GM12878 (cell line): ENCODE data around the gene SNAI1. TPM values are rescaled to one million over a fixed set of nuclear protein-coding genes. Genes with fewer than 3 reads are reported as not detected.
A peak's percentile ranks its signal among the peaks of the same experiment; 100 is the strongest.

Experiments
- BCL3 ChIP-seq: IDR thresholded peaks from 2 replicates; pipeline ENCODE4 v1.6.1; 2011; ENCODE audit warnings: borderline replicate concordance, low read depth, mild to moderate bottlenecking, moderate library complexity, low read length; ENCODE audit not compliant: insufficient read depth, poor library complexity, severe bottlenecking
- BRCA1 ChIP-seq: IDR thresholded peaks from 2 replicates; pipeline ENCODE4 v1.6.1; 2011; ENCODE audit warnings: low read depth, low read length, improper control_type of control experiment
- E4F1 ChIP-seq: fragments of 450-650 bp; IDR thresholded peaks from 2 replicates; pipeline ENCODE4 v1.6.1; 2018; ENCODE audit warnings: borderline replicate concordance, mild to moderate bottlenecking; ENCODE audit not compliant: partially characterized antibody
- EGR1 ChIP-seq, 2 experiments: IDR thresholded peaks; 1 replicate in 1 of 2; 2 replicates in 1 of 2; pipeline ENCODE4 v1.6.1; 2011 to 2012; ENCODE audit warnings: low read depth in 2 of 2, low read length in 2 of 2, borderline replicate concordance in 1 of 2, mild to moderate bottlenecking in 1 of 2, moderate library complexity in 1 of 2
- ELK1 ChIP-seq: IDR thresholded peaks from 2 replicates; pipeline ENCODE4 v1.6.1; 2012; ENCODE audit warnings: low read depth, low read length, improper control_type of control experiment
- EP300 ChIP-seq, 2 experiments: fragments of 150-350 bp in 1 of 2; IDR thresholded peaks; 2 replicates each; pipeline ENCODE4 v1.6.1; 2011 to 2012; ENCODE audit warnings: low read depth in 2 of 2, low read length in 2 of 2, borderline replicate concordance in 1 of 2, improper control_type of control experiment in 1 of 2, inconsistent platforms in 1 of 2; ENCODE audit not compliant: control insufficient read depth in 1 of 2
- GATAD2B ChIP-seq: fragments of 450-650 bp; conservative IDR thresholded peaks from 2 replicates; pipeline ENCODE4 v1.6.1; 2017; ENCODE audit warnings: low read depth, mild to moderate bottlenecking, moderate library complexity
- IKZF1 ChIP-seq: fragments of 450-650 bp; conservative IDR thresholded peaks from 2 replicates; pipeline ENCODE4 v1.6.1; 2017; ENCODE audit warnings: antibody characterized with exemption, mild to moderate bottlenecking
- IRF3 ChIP-seq: fragments of 450-650 bp; IDR thresholded peaks from 2 replicates; pipeline ENCODE4 v1.6.1; 2014; ENCODE audit warnings: mild to moderate bottlenecking
- NRF1 ChIP-seq: conservative IDR thresholded peaks from 2 replicates; pipeline ENCODE4 v1.6.1; 2011; ENCODE audit warnings: mild to moderate bottlenecking, low read depth, low read length, improper control_type of control experiment
- SMAD1 ChIP-seq: fragments of 450-650 bp; IDR thresholded peaks from 2 replicates; pipeline ENCODE4 v1.6.1; 2018; ENCODE audit warnings: mild to moderate bottlenecking, low read depth; ENCODE audit not compliant: partially characterized antibody
- TCF7 ChIP-seq: IDR thresholded peaks from 2 replicates; pipeline ENCODE4 v1.6.1; 2014; ENCODE audit warnings: antibody characterized with exemption, borderline replicate concordance
- USF2 ChIP-seq: IDR thresholded peaks from 2 replicates; pipeline ENCODE4 v1.6.1; 2011; ENCODE audit warnings: low read depth, low read length, improper control_type of control experiment, borderline replicate concordance
- YBX1 ChIP-seq: fragments of 450-650 bp; IDR thresholded peaks from 2 replicates; pipeline ENCODE4 v1.6.1; 2016; ENCODE audit warnings: antibody characterized with exemption
- ZBED1 ChIP-seq: IDR thresholded peaks from 2 replicates; pipeline ENCODE4 v1.6.1; 2016; ENCODE audit warnings: borderline replicate concordance
- ZBTB33 ChIP-seq: fragments of 450-650 bp; IDR thresholded peaks from 2 replicates; pipeline ENCODE4 v1.6.1; 2017; ENCODE audit warnings: mild to moderate bottlenecking
- ZZZ3 ChIP-seq: IDR thresholded peaks from 2 replicates; pipeline ENCODE4 v1.6.1; 2011; ENCODE audit warnings: low read depth; ENCODE audit not compliant: control insufficient read depth, insufficient read length
- polyA plus RNA-seq, 11 experiments: library from polyadenylated mRNA; depleted of rRNA in 4 of 11; unstranded in 6 of 11; stranded (reverse) in 5 of 11; fragments of >200 nt; fragmentation: Nextera tagmentation in 4 of 11; fragmentation: Illumina TruSeq in 1 of 11; extraction: Ambion mirVana in 4 of 11; extraction: Trizol in 1 of 11; gene quantifications; 1 replicate in 1 of 11; 2 replicates in 10 of 11; pipeline versions ENCODE4 v1.2.1 to v1.2.3, GENCODE V29; 2011 to 2016; ENCODE audit warnings: inconsistent platforms in 2 of 11, missing spikeins in 2 of 11, low read depth in 1 of 11
- total RNA-seq, 4 experiments: library from RNA; depleted of rRNA in 3 of 4; stranded (reverse); fragments of >200 nt in 3 of 4; fragmentation: Illumina TruSeq in 1 of 4; extraction: Trizol in 1 of 4; gene quantifications; 2 replicates each; pipeline versions ENCODE4 v1.2.1 to v1.2.3, GENCODE V29; 2013 to 2021

The SNAI1 gene
- total and polyA plus RNA-seq, 10 of the 15 experiments (the other 5 are each of a cell fraction or from before 2014, with no cell fraction given) = 0.11 to 0.79 (median 0.24) TPM; not detected in 2

GRCh38 chr20:50005471-50005981 lies 22.7 kb downstream of the SNAI1 start (continued):
- TF ChIP-seq EP300 (IDR thresholded peaks at IDR 0.05; ENCODE audit: borderline replicate concordance in 1 of 2, control insufficient read depth in 1 of 2, low read depth in 2 of 2, low read length in 2 of 2) = no peak
- peak; percentile 79 for TF ChIP-seq IKZF1
- no peak for TF ChIP-seq YBX1
- TF ChIP-seq IRF3 = no peak
- no peak for TF ChIP-seq USF2
- TF ChIP-seq GATAD2B = peak; percentile 41; the same call in 1 of the 2 replicates
- TF ChIP-seq ZBED1 = no peak
- TF ChIP-seq ZBTB33 = no peak
- no peak for TF ChIP-seq E4F1
- no peak for TF ChIP-seq TCF7
- peak in 1 of 2 experiments; percentile 39; a peak in 1 of 3 replicates for TF ChIP-seq EGR1 (IDR thresholded peaks at IDR 0.05; ENCODE audit: borderline replicate concordance in 1 of 2, low read depth in 2 of 2, low read length in 2 of 2)
- no peak for TF ChIP-seq ZZZ3
- no peak for TF ChIP-seq ELK1
- TF ChIP-seq NRF1 = no peak
- no peak for TF ChIP-seq BCL3
- no peak for TF ChIP-seq BRCA1
- TF ChIP-seq SMAD1 = no peak
